ENCODE results near the gene E2F2. TPM values are rescaled to one million over a fixed set of nuclear protein-coding genes. Genes with fewer than 3 reads are reported as not detected.
A peak's percentile ranks its signal among the peaks of the same experiment; 100 is the strongest.

The E2F2 gene
- total RNA-seq, 1 donor from 2014 or later: 0.72 TPM

DNA sequence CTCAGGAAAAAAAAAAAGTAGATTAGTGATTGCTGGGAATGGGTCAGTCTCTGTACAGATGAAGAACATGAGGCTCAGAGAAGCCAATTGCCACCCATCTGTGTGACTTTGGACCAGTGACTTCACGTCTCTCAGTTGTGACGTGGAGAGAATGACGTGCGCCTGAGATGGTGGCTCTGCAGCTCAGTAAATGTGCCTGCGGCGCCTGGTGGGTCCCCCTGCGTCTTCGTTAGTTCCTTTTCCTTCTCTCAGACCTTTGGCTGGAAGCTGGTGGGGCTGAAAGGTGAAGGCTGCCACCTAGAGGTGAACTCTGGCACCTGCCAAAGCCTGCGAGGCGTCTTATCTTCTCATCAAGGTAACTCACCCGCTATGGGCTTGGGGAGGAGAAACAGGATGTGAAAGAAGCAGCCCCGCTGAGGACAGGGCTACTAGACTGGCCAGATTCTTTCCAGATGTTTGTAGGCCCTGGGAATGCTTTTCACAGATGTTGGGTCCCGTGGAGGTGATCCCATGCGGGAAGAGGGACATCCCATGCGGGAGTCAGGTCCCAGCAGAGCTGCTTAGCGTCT, 8.7 kb upstream of the E2F2 start:
- no peaks in the 10 kb centered on the region for H3K36me3 Mint-ChIP-seq (ENCODE audit: low read depth)
- H3K27me3 Mint-ChIP-seq (ENCODE audit: low read depth): no peaks in the 10 kb centered on the region
- H3K9me3 Mint-ChIP-seq (ENCODE audit: low read depth): no peaks in the 10 kb centered on the region
- peak overlapping the region; percentile 17 for H3K27ac Mint-ChIP-seq (ENCODE audit: unreplicated experiment)
- TF ChIP-seq, protein P1, sequence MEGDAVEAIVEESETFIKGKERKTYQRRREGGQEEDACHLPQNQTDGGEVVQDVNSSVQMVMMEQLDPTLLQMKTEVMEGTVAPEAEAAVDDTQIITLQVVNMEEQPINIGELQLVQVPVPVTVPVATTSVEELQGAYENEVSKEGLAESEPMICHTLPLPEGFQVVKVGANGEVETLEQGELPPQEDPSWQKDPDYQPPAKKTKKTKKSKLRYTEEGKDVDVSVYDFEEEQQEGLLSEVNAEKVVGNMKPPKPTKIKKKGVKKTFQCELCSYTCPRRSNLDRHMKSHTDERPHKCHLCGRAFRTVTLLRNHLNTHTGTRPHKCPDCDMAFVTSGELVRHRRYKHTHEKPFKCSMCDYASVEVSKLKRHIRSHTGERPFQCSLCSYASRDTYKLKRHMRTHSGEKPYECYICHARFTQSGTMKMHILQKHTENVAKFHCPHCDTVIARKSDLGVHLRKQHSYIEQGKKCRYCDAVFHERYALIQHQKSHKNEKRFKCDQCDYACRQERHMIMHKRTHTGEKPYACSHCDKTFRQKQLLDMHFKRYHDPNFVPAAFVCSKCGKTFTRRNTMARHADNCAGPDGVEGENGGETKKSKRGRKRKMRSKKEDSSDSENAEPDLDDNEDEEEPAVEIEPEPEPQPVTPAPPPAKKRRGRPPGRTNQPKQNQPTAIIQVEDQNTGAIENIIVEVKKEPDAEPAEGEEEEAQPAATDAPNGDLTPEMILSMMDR (IDR thresholded peaks at IDR 0.05): peak; percentile 96
- peaks cover 16% of the 10 kb centered on the region for H3K4me1 Mint-ChIP-seq (ENCODE audit: low read depth)
- no peak for DNase-seq (ENCODE audit: low spot score)
- peak overlapping the region; percentile 59 for H3K4me3 Mint-ChIP-seq (ENCODE audit: unreplicated experiment)

DNA sequence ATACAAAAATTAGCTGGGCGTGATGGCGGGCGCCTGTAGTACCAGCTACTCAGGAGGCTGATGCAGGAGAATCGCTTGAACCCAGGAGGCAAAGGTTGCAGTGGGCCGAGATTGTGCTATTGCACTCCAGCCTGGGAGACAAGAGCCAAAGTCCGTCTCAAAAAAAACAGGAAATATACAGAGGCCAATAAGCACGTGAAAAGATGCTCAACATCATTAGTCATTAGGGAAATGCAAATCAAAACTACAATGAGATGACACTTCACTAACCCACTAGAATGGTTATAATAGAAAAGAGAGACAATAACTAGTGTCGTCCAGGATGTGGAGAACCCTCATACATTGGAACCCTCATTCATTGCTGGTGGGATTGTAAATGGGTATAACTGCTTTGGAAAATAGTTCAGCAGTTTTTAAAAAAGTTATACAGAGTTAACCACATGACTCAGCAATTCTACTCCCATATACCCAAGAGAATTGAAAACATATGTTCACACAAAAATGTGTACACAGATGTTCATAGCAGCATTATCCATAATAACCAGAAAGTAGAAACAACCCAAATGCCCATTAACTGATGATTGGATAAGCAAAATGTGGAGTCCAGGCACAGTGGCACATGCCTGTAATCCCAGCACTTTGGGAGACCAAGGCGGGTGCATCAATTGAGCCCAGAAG, 6.4 kb upstream of the E2F2 start:
- TF ChIP-seq, protein P1 (IDR thresholded peaks at IDR 0.05): no peak
- DNase-seq (ENCODE audit: low spot score): no peak
- Mint-ChIP-seq H3K27ac (ENCODE audit: unreplicated experiment) (no peak overlapping the region), H3K27me3 (ENCODE audit: low read depth) (no peaks in the 10 kb centered on the region), H3K4me1 (ENCODE audit: low read depth) (peaks cover 13% of the 10 kb centered on the region), H3K36me3 (ENCODE audit: low read depth) (no peaks in the 10 kb centered on the region), H3K9me3 (ENCODE audit: low read depth) (no peaks in the 10 kb centered on the region), H3K4me3 (ENCODE audit: unreplicated experiment) (no peak overlapping the region)

DNA sequence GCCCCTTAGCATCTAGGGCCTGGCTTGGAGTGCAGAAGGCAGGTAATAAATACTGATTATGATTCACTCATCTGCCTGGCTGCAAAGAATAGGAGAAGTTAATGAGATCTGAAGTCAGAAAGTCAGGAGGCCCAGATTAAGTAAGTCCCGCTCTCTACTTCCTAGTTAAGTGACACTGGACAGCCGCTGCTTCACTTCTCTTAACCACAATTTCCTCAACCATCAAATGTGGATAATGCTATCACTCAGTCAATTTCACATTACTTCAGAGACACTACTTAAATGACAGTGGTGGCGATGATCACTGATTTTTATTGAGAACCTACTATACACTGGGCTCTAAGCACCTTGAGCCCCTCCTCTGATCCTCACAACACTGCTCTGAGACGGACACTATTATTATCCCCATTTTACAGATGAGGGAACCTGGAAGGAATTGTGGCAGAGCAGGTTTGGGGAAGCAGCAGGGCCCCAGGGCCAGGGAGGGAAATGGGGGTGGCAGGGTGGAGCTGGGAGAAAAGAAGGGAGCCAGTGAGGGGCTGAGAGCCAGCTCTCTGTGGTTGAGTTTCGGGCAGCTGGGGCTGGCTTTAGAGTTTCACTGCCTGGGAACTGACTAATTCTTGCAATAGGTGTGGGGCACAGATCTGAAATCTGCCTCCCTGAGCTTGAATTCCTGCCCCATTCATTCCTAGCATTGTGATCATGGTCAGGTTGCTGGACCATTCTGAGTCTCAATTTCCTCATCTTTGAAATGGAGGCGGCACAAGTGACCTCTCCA, 2.4 kb upstream of the E2F2 start:
- Mint-ChIP-seq H3K4me1 (ENCODE audit: low read depth) (peaks cover 29% of the 10 kb centered on the region), H3K27me3 (ENCODE audit: low read depth) (no peaks in the 10 kb centered on the region), H3K36me3 (ENCODE audit: low read depth) (no peaks in the 10 kb centered on the region)

DNA sequence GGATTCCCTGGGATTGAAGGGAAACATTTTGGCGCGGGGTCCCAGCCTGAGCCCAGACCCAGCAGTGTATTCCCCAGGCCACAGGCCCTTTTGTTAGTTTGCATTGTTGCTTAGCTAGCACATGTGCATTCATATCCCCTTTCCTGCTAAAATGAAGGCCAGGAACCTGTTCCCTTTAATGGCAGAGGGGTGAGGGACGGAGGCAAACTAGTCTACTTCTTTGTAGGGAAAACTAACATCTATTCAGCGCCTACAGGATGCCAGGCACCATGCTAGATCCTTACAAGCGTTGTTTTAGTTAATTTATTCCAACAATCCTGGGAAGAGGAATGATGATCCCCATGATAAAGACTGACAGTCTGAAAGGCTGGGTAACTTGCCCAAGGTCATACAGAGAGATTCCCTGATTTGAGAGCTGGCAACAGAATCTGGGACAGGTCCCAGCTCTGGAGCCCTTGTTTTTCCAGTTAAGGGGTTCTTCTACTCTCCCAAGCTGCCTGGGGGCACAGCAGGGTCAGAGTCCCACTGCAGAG, 595 bp upstream of the E2F2 start:
- Mint-ChIP-seq H3K9me3 (ENCODE audit: low read depth) (no peaks in the 10 kb centered on the region), H3K4me3 (ENCODE audit: unreplicated experiment) (peak overlapping the region; percentile 90), H3K4me1 (ENCODE audit: low read depth) (peaks cover 30% of the 10 kb centered on the region), H3K27ac (ENCODE audit: unreplicated experiment) (no peak overlapping the region), H3K27me3 (ENCODE audit: low read depth) (no peaks in the 10 kb centered on the region), H3K36me3 (ENCODE audit: low read depth) (no peaks in the 10 kb centered on the region)
- TF ChIP-seq, protein P1 (IDR thresholded peaks at IDR 0.05): no peak
- no peak for DNase-seq (ENCODE audit: low spot score)

More for the DNA sequence above, 2.4 kb upstream of the E2F2 start:
- no peak for DNase-seq (ENCODE audit: low spot score)
- H3K4me3 Mint-ChIP-seq (ENCODE audit: unreplicated experiment): no peak overlapping the region
- no peaks in the 10 kb centered on the region for H3K9me3 Mint-ChIP-seq (ENCODE audit: low read depth)
- TF ChIP-seq, protein P1 (IDR thresholded peaks at IDR 0.05): no peak
- no peak overlapping the region for H3K27ac Mint-ChIP-seq (ENCODE audit: unreplicated experiment)

DNA sequence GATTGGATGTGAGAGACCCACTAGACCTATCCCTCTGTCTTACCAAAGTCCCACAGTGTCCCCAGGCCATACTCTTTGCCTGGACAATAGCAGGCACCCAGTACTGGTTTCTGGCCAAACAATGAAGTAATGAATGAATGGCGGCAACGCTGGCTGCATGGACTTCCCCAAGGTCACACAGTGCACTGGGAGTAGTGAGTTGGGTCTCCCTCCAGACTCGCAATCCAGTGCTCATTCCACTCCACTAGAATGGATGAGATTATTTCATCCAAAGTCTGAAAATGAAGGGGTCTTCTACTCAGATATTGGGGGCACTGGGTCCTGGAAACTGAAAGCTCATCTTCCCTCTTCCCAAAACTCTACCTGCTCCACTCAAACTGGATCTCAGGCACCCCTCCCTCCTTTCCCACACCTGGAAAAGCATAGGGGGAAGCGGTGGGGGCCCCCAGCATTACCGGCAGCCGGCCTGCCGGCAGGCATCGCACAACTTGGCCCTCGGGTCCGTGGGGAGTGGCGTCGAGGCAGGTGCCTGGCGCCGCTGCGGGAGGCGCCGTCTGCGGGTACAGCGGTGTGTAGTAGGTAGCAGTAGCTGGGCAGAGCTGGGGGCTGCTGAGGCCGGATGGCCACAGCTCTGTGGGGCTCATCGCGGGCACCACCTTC, 816 bp downstream of the E2F2 start:
- Mint-ChIP-seq H3K27ac (ENCODE audit: unreplicated experiment) (no peak overlapping the region), H3K36me3 (ENCODE audit: low read depth) (no peaks in the 10 kb centered on the region), H3K9me3 (ENCODE audit: low read depth) (no peaks in the 10 kb centered on the region), H3K27me3 (ENCODE audit: low read depth) (no peaks in the 10 kb centered on the region), H3K4me1 (ENCODE audit: low read depth) (peaks cover 40% of the 10 kb centered on the region), H3K4me3 (ENCODE audit: unreplicated experiment) (peak overlapping the region; percentile 55)
- no peak for DNase-seq (ENCODE audit: low spot score)
- TF ChIP-seq, protein P1 (IDR thresholded peaks at IDR 0.05): no peak
